ENCODE data around the gene ANKRD30B. TPM values are rescaled to one million over a fixed set of nuclear protein-coding genes. Genes with fewer than 3 reads are reported as not detected.
"Not testable (repeated sequence)": the region's sequence is repeated elsewhere in the genome, so short reads cannot be mapped to it uniquely, and the experiment has no call there.

The ANKRD30B gene
- total RNA-seq, 1 experiment from 2014 or later = not detected

GRCh38 chr18:14878826-14879225 lies 130.9 kb downstream of the ANKRD30B start:
- H3K9me3 Mint-ChIP-seq (ENCODE audit: low read depth, unreplicated experiment); H3K27ac Mint-ChIP-seq (ENCODE audit: unreplicated experiment); H3K36me3 Mint-ChIP-seq (ENCODE audit: insufficient read depth, unreplicated experiment); BruUV-seq (replicated peaks); DNase-seq; H3K27me3 Mint-ChIP-seq (ENCODE audit: unreplicated experiment); H3K4me3 Mint-ChIP-seq (ENCODE audit: low read depth, unreplicated experiment); CTCF ChIA-PET; H3K4me1 Mint-ChIP-seq (ENCODE audit: low read depth, unreplicated experiment); intact Hi-C loops (cut with micrococcal nuclease; ENCODE audit: unreplicated experiment): not testable (repeated sequence)

DNA sequence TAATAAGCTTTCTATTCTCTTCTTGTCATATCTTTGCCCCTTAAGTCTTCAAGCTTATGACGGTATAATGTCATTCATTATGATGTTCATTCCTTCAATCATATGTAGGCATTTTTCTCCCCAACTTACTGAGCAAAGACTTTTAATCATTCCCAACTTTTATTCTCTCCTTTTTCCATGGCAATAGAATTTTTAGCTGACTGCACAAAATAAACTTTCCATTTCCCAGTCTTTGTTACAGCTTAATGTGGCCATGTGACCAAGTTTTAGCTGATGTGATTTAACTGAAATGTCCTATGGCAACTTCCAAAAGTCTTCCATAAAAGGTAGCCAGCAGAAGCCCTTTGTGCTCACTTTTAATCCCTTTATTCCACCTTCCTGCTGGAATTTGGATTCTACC lies 152.5 kb downstream of the ANKRD30B start:
- H3K36me3 Mint-ChIP-seq (ENCODE audit: insufficient read depth, unreplicated experiment) = no peaks in the 10 kb centered on the region
- CTCF ChIA-PET = no interaction called here
- intact Hi-C loops (cut with micrococcal nuclease; ENCODE audit: unreplicated experiment) = no loop called here
- H3K9me3 Mint-ChIP-seq (ENCODE audit: low read depth, unreplicated experiment) = peaks cover 14% of the 10 kb centered on the region
- no peaks in the 10 kb centered on the region for H3K27me3 Mint-ChIP-seq (ENCODE audit: unreplicated experiment)
- no peaks in the 10 kb centered on the region for H3K4me1 Mint-ChIP-seq (ENCODE audit: low read depth, unreplicated experiment)
- H3K27ac Mint-ChIP-seq (ENCODE audit: unreplicated experiment) = no peak overlapping the region
- no peak overlapping the region for H3K4me3 Mint-ChIP-seq (ENCODE audit: low read depth, unreplicated experiment)
- TF ChIP-seq, protein P1, sequence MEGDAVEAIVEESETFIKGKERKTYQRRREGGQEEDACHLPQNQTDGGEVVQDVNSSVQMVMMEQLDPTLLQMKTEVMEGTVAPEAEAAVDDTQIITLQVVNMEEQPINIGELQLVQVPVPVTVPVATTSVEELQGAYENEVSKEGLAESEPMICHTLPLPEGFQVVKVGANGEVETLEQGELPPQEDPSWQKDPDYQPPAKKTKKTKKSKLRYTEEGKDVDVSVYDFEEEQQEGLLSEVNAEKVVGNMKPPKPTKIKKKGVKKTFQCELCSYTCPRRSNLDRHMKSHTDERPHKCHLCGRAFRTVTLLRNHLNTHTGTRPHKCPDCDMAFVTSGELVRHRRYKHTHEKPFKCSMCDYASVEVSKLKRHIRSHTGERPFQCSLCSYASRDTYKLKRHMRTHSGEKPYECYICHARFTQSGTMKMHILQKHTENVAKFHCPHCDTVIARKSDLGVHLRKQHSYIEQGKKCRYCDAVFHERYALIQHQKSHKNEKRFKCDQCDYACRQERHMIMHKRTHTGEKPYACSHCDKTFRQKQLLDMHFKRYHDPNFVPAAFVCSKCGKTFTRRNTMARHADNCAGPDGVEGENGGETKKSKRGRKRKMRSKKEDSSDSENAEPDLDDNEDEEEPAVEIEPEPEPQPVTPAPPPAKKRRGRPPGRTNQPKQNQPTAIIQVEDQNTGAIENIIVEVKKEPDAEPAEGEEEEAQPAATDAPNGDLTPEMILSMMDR (IDR thresholded peaks at IDR 0.05; ENCODE audit: unreplicated experiment) = no peak
- DNase-seq = no peak
- no TSS peak for BruUV-seq (replicated peaks)

Small RNA genes within 50 kb of the gene (microRNA-seq; reads per million reads assigned to microRNA genes)
- not detected for gene MIR3156-2

Other genes with a start within 250 kb of the ANKRD30B start
- not detected in 2 replicates for gene POTEC, start 204.6 kb upstream of the ANKRD30B start, total RNA-seq (2022)

Measured in Calu3 (cell line).